ENCODE data around the gene MASTL. TPM values are rescaled to one million over a fixed set of nuclear protein-coding genes. Genes with fewer than 3 reads are reported as not detected.

The MASTL gene
- polyA plus RNA-seq, 1 of the 3 experiments (the other 2 are of a cell fraction) = 5.8 TPM

- Histone ChIP-seq H3K4me3 (ENCODE audit: low read depth in 2 of 2, low read length in 1 of 2) (no peak overlapping the region), H3K9ac (no peak overlapping the region), H2AFZ (ENCODE audit: low read depth) (no peak overlapping the region), H3K79me2 (ENCODE audit: insufficient read depth) (peaks cover 3% of the 10 kb centered on the region; the same call in 1 of the 2 replicates), H3K9me3 (no peaks in the 10 kb centered on the region), H3K9me2 (no peaks in the 10 kb centered on the region; the same call in 1 of the 2 replicates), H3F3A (replicated peaks; ENCODE audit: insufficient read depth) (peaks cover 40% of the 10 kb centered on the region), H3K4me1 (ENCODE audit: control insufficient read depth in 1 of 2, insufficient read depth in 2 of 2, low read depth in 1 of 2, low read length in 1 of 2) (no peaks in the 10 kb centered on the region), H3K27ac (ENCODE audit: low read depth in 2 of 2, low read length in 1 of 2) (no peak overlapping the region), H3K36me3 (replicated peaks in 1 of 2; ENCODE audit: control insufficient read depth in 1 of 2, insufficient read depth in 2 of 2, low read length in 1 of 2) (peaks cover 38 to 55% of the 10 kb centered on the region in 2 experiments), H3K27me3 (ENCODE audit: insufficient read depth) (no peaks in the 10 kb centered on the region), H4K20me1 (ENCODE audit: insufficient read depth) (no peaks in the 10 kb centered on the region), H3K4me2 (no peak overlapping the region)
- no peak for DNase-seq
- POLR2A ChIA-PET = no interaction called here
- CTCF ChIA-PET = interaction anchor here (1.2 kb wide), 1 partner anchor 382 kb away, joined by 3 read pairs; no protein-coding TSS in a partner anchor
- no peak for TF ChIP-seq MAX (IDR thresholded peaks at IDR 0.05; ENCODE audit: low read depth)
- TF ChIP-seq REST (IDR thresholded peaks at IDR 0.05; ENCODE audit: low read depth, low read length) = no peak
- no peak for TF ChIP-seq GABPA (IDR thresholded peaks at IDR 0.05; ENCODE audit: low read depth)
- TF ChIP-seq FOXJ3 (CRISPR knock-in tag; IDR thresholded peaks at IDR 0.05) = no peak
- 90% methylated on average over 3 of the region's 3 CpGs for WGBS (ENCODE audit: low lambda C conversion rate)
Measured at GRCh38 chr10:27108165-27108564, 47.0 kb upstream of the MASTL start.

GRCh38 chr10:27134371-27134770 lies 20.8 kb upstream of the MASTL start:
- Histone ChIP-seq H3K79me2 (ENCODE audit: insufficient read depth) (peaks cover 34% of the 10 kb centered on the region), H3K9me2 (no peaks in the 10 kb centered on the region), H3K4me1 (ENCODE audit: control insufficient read depth in 1 of 2, insufficient read depth in 2 of 2, low read depth in 1 of 2, low read length in 1 of 2) (no peaks in the 10 kb centered on the region), H3K4me2 (no peak overlapping the region), H3F3A (replicated peaks; ENCODE audit: insufficient read depth) (peaks cover 14% of the 10 kb centered on the region), H3K27me3 (ENCODE audit: insufficient read depth) (no peaks in the 10 kb centered on the region), H3K4me3 (ENCODE audit: low read depth in 2 of 2, low read length in 1 of 2) (no peak overlapping the region), H3K9me3 (no peaks in the 10 kb centered on the region; the same call in 1 of the 2 replicates), H2AFZ (ENCODE audit: low read depth) (no peak overlapping the region), H3K27ac (ENCODE audit: low read depth in 2 of 2, low read length in 1 of 2) (no peak overlapping the region), H4K20me1 (ENCODE audit: insufficient read depth) (no peaks in the 10 kb centered on the region), H3K36me3 (replicated peaks in 1 of 2; ENCODE audit: control insufficient read depth in 1 of 2, insufficient read depth in 2 of 2, low read length in 1 of 2) (peaks cover 84 to 89% of the 10 kb centered on the region in 2 experiments), H3K9ac (no peak overlapping the region)
- TF ChIP-seq ELF1 (IDR thresholded peaks at IDR 0.05) (no peak), RFX5 (IDR thresholded peaks at IDR 0.05; ENCODE audit: low read length) (no peak), USF1 (IDR thresholded peaks at IDR 0.05; ENCODE audit: borderline replicate concordance, low read depth) (no peak), RCOR1 (IDR thresholded peaks at IDR 0.05; ENCODE audit: low read length) (no peak), SMC3 (IDR thresholded peaks at IDR 0.05; ENCODE audit: low read depth, low read length) (no peak), FOSL2 (IDR thresholded peaks at IDR 0.05; ENCODE audit: borderline replicate concordance, low read depth) (no peak), PBX3 (IDR thresholded peaks at IDR 0.05) (no peak), JUND (IDR thresholded peaks at IDR 0.05) (no peak), RAD21 (IDR thresholded peaks at IDR 0.05; ENCODE audit: low read length) (no peak)
- POLR2A ChIA-PET = no interaction called here
- WGBS (ENCODE audit: low lambda C conversion rate) = 94% methylated on average over 3 of the region's 3 CpGs
- CTCF ChIA-PET = interaction anchor here (0.9 to 1.7 kb wide), 3 partner anchors 21 to 89 kb away, joined by 3 to 7 read pairs (median 6); no protein-coding TSS in a partner anchor
- DNase-seq = no peak

Data from SK-N-SH (cell line).